Breast epithelium (tissue), 4 donors: ENCODE results near the gene OTOG. TPM values are rescaled to one million over a fixed set of nuclear protein-coding genes. Genes with fewer than 3 reads are reported as not detected.

Experiments
- DNase-seq, 2 donors: peaks; one replicate each; pipeline ENCODE4 v3.0.0-alpha.2; 2019; ENCODE audit warnings: low spot score in 2 of 2
- H3K27ac ChIP-seq, 2 donors: fragments of 200-600 bp; sonication (generic) in 1 of 2; one replicate each; pipeline ENCODE4 v1.5.1; 2016 to 2019; ENCODE audit warnings: mild to moderate bottlenecking in 1 of 2
- H3K27me3 ChIP-seq, 2 donors: fragments of 200-600 bp; sonication (generic) in 1 of 2; one replicate each; pipeline versions ENCODE4 v1.5.1 to v1.6.0; 2017 to 2019; ENCODE audit warnings: control low read depth in 1 of 2, mild to moderate bottlenecking in 1 of 2
- H3K36me3 ChIP-seq: fragments of 200-600 bp; one replicate; pipeline ENCODE4 v1.5.1; 2019
- H3K4me1 ChIP-seq, 2 donors: fragments of 200-600 bp; sonication (generic); one replicate each; pipeline ENCODE4 v1.5.1; 2016 to 2019; ENCODE audit warnings: control low read depth in 1 of 2
- H3K4me3 ChIP-seq, 3 donors: fragments of 200-600 bp; sonication (generic); 1 replicate in 2 of 3; 2 replicates in 1 of 3; pipeline ENCODE4 v1.5.1; 2016 to 2019; ENCODE audit warnings: mild to moderate bottlenecking in 3 of 3, moderate library complexity in 2 of 3
- H3K9me3 ChIP-seq, 2 donors: fragments of 200-600 bp; sonication (generic) in 1 of 2; one replicate each; pipeline ENCODE4 v1.5.1; 2016 to 2019; ENCODE audit warnings: control low read depth in 1 of 2
- CTCF ChIP-seq, 3 donors: fragments of 450-650 bp; IDR thresholded peaks; one replicate each; pipeline ENCODE4 v1.5.1; 2016 to 2017; ENCODE audit warnings: antibody characterized with exemption in 3 of 3, mild to moderate bottlenecking in 3 of 3, moderate library complexity in 3 of 3
- POLR2A ChIP-seq: fragments of 450-650 bp; IDR thresholded peaks from one replicate; pipeline ENCODE4 v1.6.1; 2016; ENCODE audit warnings: antibody characterized with exemption, mild to moderate bottlenecking, moderate library complexity
- POLR2AphosphoS5 ChIP-seq, 3 donors: sonication (generic); formaldehyde crosslinking; IDR thresholded peaks; one replicate each; pipeline ENCODE4 v1.6.1; 2017; ENCODE audit warnings: antibody characterized with exemption in 3 of 3
- intact Hi-C: fragments of 100-400 bp; cut with DNase I; formaldehyde crosslinking; loops from one replicate; pipeline ENCODE4 v1.15.1; 2023; ENCODE audit warnings: low total_unique reads
- total RNA-seq, 3 donors: library from RNA; depleted of rRNA; stranded (reverse); fragments of >200 nt; gene quantifications; one replicate each; pipeline ENCODE4 v1.1.0, GENCODE V29; 2016

The OTOG gene
- total RNA-seq, 3 donors from 2014 or later = not detected

GRCh38 chr11:17574141-17575091 is 27.4 kb downstream of the OTOG start:
- H3K27me3 ChIP-seq = no peaks in the 10 kb centered on the region
- no peak overlapping the region for H3K4me3 ChIP-seq
- intact Hi-C loops = no loop called here
- no peaks in the 10 kb centered on the region for H3K9me3 ChIP-seq
- no peak for TF ChIP-seq POLR2A
- no peak for TF ChIP-seq CTCF (IDR thresholded peaks at IDR 0.05)
- TF ChIP-seq POLR2AphosphoS5 (IDR thresholded peaks at IDR 0.05) = no peak
- H3K4me1 ChIP-seq = no peaks in the 10 kb centered on the region
- DNase-seq = peak in 1 of 2 donors; percentile 25
- no peak overlapping the region for H3K27ac ChIP-seq
- H3K36me3 ChIP-seq = no peaks in the 10 kb centered on the region

GRCh38 chr11:17575431-17576425 is 28.7 kb downstream of the OTOG start:
- no peaks in the 10 kb centered on the region for H3K9me3 ChIP-seq
- no peaks in the 10 kb centered on the region for H3K27me3 ChIP-seq
- TF ChIP-seq CTCF (IDR thresholded peaks at IDR 0.05) (no peak), POLR2AphosphoS5 (IDR thresholded peaks at IDR 0.05) (no peak), POLR2A (no peak)
- H3K36me3 ChIP-seq = no peaks in the 10 kb centered on the region
- DNase-seq = peak in 1 of 2 donors; percentile 31
- intact Hi-C loops = no loop called here
- H3K4me3 ChIP-seq = no peak overlapping the region
- no peak overlapping the region for H3K27ac ChIP-seq
- no peaks in the 10 kb centered on the region for H3K4me1 ChIP-seq

GRCh38 chr11:17578296-17578695 is 31.2 kb downstream of the OTOG start:
- no peak overlapping the region for H3K4me3 ChIP-seq
- H3K27ac ChIP-seq = no peak overlapping the region
- intact Hi-C loops = no loop called here
- H3K36me3 ChIP-seq = no peaks in the 10 kb centered on the region
- no peaks in the 10 kb centered on the region for H3K4me1 ChIP-seq
- no peaks in the 10 kb centered on the region for H3K9me3 ChIP-seq
- peak in 1 of 2 donors; percentile 25 for DNase-seq
- H3K27me3 ChIP-seq = no peaks in the 10 kb centered on the region
- no peak for TF ChIP-seq CTCF (IDR thresholded peaks at IDR 0.05)
- no peak for TF ChIP-seq POLR2AphosphoS5 (IDR thresholded peaks at IDR 0.05)
- no peak for TF ChIP-seq POLR2A

GRCh38 chr11:17578958-17579357 is 31.9 kb downstream of the OTOG start:
- no peaks in the 10 kb centered on the region for H3K4me1 ChIP-seq
- no peaks in the 10 kb centered on the region for H3K27me3 ChIP-seq
- peak in 1 of 2 donors; percentile 40 for DNase-seq
- H3K9me3 ChIP-seq = no peaks in the 10 kb centered on the region
- intact Hi-C loops = no loop called here
- H3K36me3 ChIP-seq = no peaks in the 10 kb centered on the region
- TF ChIP-seq CTCF (IDR thresholded peaks at IDR 0.05) = no peak
- no peak for TF ChIP-seq POLR2AphosphoS5 (IDR thresholded peaks at IDR 0.05)
- H3K27ac ChIP-seq = no peak overlapping the region
- H3K4me3 ChIP-seq = no peak overlapping the region
